ENCODE data around the gene GPR150. TPM values are rescaled to one million over a fixed set of nuclear protein-coding genes. Genes with fewer than 3 reads are reported as not detected.
A peak's percentile ranks its signal among the peaks of the same experiment; 100 is the strongest.

The GPR150 gene
- total RNA-seq, 6 experiments from 2014 or later, result 0.11 to 0.31 (median 0.17) TPM; not detected in 2

- 39% methylated on average over 3 of the region's 3 CpGs for WGBS (ENCODE audit: insufficient coverage, low coverage, low lambda C conversion rate, missing lambda C conversion rate)
- DNase-seq (no peak), ATAC-seq (peak; percentile 46 to 68 (median 56))
- Histone ChIP-seq H3K27ac (no peak overlapping the region), H3K4me3 (no peak overlapping the region), H3K4me1 (peaks cover 0 to 11% (median 0%) of the 10 kb centered on the region in 4 donors), H3K9me3 (no peaks in the 10 kb centered on the region), H3K36me3 (no peaks in the 10 kb centered on the region), H3K27me3 (no peaks in the 10 kb centered on the region)
- no peak for TF ChIP-seq POLR2A (IDR thresholded peaks at IDR 0.05)
- TF ChIP-seq CTCF (IDR thresholded peaks at IDR 0.05), result no peak
- intact Hi-C loops (cut with DNase I), result no loop called here
Measured at GRCh38 chr5:95670568-95670967, 50.7 kb downstream of the GPR150 start.

Other genes starting within 250 kb of the GPR150 start
- gene FAM81B, start 228.7 kb upstream of the GPR150 start, total RNA-seq, result not detected
- 10 to 100 TPM; 29.0 to 42.2 (median 38.0) TPM for gene SKIC3, start 65.1 kb upstream of the GPR150 start, total RNA-seq
- 1 to 10 TPM; 2.1 to 4.9 (median 4.0) TPM for gene ARSK, start 65.0 kb upstream of the GPR150 start, total RNA-seq
- gene RFESD, start 26.7 kb downstream of the GPR150 start, total RNA-seq, result 1 to 10 TPM in 4 of 6 experiments, under 1 TPM in 2; 0.56 to 2.2 (median 1.6) TPM
- under 1 TPM in 4 of 6 experiments, not detected in 2; 0.35 to 0.55 (median 0.38) TPM for gene SPATA9, start 62.9 kb downstream of the GPR150 start, total RNA-seq
- gene RHOBTB3, start 111.2 kb downstream of the GPR150 start, total RNA-seq, result 10 to 100 TPM; 24.1 to 49.1 (median 38.9) TPM
- 100 to 1,000 TPM in 3 of 6 experiments, 10 to 100 TPM in 3; 40.2 to 228 (median 82.8) TPM for gene GLRX, start 202.6 kb downstream of the GPR150 start, total RNA-seq